GM12874 (cell line): ENCODE data around the gene ING5.

Experiments used
- CTCF ChIP-seq: IDR thresholded peaks from 2 replicates; pipeline ENCODE4 v1.5.1; 2011; ENCODE audit warnings: low read depth, mild to moderate bottlenecking, control low read depth, low read length, moderate library complexity; ENCODE audit not compliant: insufficient read depth

ING5 gene

GRCh38 chr2:241768850-241769249, 67.0 kb downstream of the ING5 start:
- no peak for TF ChIP-seq CTCF

- no peak for TF ChIP-seq CTCF
These were observed 68.0 kb downstream of the ING5 start for GRCh38 chr2:241769819-241770184.

GRCh38 chr2:241770185-241770935, 68.5 kb downstream of the ING5 start:
- TF ChIP-seq CTCF: no peak

GRCh38 chr2:241770936-241771285, 69.1 kb downstream of the ING5 start:
- TF ChIP-seq CTCF: no peak

GRCh38 chr2:241771286-241772062, 69.6 kb downstream of the ING5 start:
- no peak for TF ChIP-seq CTCF

GRCh38 chr2:241772063-241772499, 70.2 kb downstream of the ING5 start:
- TF ChIP-seq CTCF: no peak

- TF ChIP-seq CTCF: no peak
These were observed 71.9 kb downstream of the ING5 start for GRCh38 chr2:241773511-241774418.
